HUES48 (cell line): Measurements from ENCODE around the gene IQCH.
"Not testable (repeated sequence)": the region's sequence is repeated elsewhere in the genome, so short reads cannot be mapped to it uniquely, and the experiment has no call there.

Experiments used
- H3K27ac ChIP-seq: one replicate; pipeline ENCODE4 v1.7.0; 2013; ENCODE audit warnings: low read depth, low read length, inconsistent platforms
- H3K27me3 ChIP-seq: 2 replicates; pipeline ENCODE4 v1.6.1; 2013; ENCODE audit warnings: mild to moderate bottlenecking, low read length; ENCODE audit not compliant: control insufficient read depth, insufficient read depth
- H3K36me3 ChIP-seq: 2 replicates; pipeline ENCODE4 v1.6.1; 2013; ENCODE audit warnings: low read length; ENCODE audit not compliant: control insufficient read depth, insufficient read depth
- H3K4me1 ChIP-seq: 2 replicates; pipeline ENCODE4 v1.6.1; 2013; ENCODE audit warnings: mild to moderate bottlenecking, low read length; ENCODE audit not compliant: control insufficient read depth, insufficient read depth
- H3K4me3 ChIP-seq: 2 replicates; pipeline ENCODE4 v1.5.1; 2013; ENCODE audit warnings: mild to moderate bottlenecking, low read depth, low read length
- H3K9ac ChIP-seq: 2 replicates; pipeline ENCODE4 v1.6.1; 2013; ENCODE audit warnings: mild to moderate bottlenecking, low read depth, low read length, moderate library complexity
- H3K9me3 ChIP-seq: 2 replicates; pipeline ENCODE4 v1.6.1; 2013; ENCODE audit warnings: low read length; ENCODE audit not compliant: control insufficient read depth, insufficient read depth

The IQCH gene

DNA sequence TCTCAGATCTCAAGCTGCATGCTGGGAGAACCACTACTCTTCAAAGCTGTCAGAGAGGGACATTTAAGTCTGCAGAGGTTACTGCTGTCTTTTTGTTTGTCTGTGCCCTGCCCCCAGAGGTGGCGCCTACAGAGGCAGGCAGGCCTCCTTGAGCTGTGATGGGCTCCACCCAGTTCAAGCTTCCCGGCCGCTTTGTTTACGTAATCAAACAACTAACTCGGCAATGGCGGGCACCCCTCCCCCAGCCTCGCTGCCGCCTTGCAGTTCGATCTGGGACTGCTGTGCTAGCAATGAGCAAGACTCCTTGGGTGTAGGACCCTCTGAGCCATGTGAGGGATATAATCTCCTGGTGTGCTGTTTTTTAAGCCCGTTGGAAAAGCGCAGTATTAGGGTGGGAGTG is 199.1 kb downstream of the IQCH start:
- not testable (repeated sequence) for H3K27me3 ChIP-seq, H3K4me1 ChIP-seq, H3K36me3 ChIP-seq, H3K27ac ChIP-seq, H3K4me3 ChIP-seq, H3K9me3 ChIP-seq, H3K9ac ChIP-seq

DNA sequence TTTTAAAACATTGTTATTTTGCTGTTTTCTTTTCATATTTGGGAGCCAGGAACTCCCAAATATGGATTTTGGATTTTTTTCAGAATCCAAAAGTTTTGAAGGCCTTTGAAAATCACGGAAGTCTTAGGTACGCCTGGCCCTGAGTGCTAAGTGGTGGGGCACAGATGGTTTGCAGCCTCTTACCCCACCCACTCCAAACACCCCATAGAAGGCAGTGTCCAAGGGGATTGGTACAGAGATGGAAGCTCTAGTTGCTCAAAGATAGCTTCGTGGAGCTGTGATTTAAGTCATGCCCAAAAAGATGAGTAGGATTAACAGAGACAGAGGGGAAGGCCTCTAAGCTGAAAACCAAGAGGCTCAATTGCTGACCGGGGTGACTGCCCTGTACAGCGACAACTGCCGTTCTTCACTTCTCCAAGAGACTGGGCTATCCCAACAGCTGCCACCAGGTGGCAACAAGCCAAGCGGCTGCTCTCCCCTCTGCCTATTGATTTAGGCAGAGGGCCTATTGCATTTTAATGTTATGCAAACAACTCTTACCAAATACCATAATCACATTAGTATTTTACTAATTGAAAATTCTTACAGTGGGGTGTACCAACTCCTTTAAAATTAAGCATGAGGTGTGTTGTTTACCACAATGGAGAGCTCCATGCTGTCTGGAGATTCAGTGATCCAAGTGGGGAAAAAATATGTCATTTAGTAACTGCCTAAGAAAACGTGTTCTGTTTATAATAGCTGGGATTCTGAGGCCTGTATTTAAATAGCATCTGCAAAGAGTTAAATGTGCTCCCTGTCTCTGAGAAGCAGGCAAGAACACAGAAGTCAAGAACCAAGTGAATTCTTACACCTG is 202.3 kb downstream of the IQCH start:
- Histone ChIP-seq H3K9ac (no peak overlapping the region), H3K27me3 (no peaks in the 10 kb centered on the region), H3K4me3 (no peak overlapping the region), H3K27ac (no peak overlapping the region), H3K9me3 (peaks cover 8% of the 10 kb centered on the region), H3K4me1 (peaks cover 6% of the 10 kb centered on the region; the same call in 1 of the 2 replicates), H3K36me3 (no peaks in the 10 kb centered on the region)

DNA sequence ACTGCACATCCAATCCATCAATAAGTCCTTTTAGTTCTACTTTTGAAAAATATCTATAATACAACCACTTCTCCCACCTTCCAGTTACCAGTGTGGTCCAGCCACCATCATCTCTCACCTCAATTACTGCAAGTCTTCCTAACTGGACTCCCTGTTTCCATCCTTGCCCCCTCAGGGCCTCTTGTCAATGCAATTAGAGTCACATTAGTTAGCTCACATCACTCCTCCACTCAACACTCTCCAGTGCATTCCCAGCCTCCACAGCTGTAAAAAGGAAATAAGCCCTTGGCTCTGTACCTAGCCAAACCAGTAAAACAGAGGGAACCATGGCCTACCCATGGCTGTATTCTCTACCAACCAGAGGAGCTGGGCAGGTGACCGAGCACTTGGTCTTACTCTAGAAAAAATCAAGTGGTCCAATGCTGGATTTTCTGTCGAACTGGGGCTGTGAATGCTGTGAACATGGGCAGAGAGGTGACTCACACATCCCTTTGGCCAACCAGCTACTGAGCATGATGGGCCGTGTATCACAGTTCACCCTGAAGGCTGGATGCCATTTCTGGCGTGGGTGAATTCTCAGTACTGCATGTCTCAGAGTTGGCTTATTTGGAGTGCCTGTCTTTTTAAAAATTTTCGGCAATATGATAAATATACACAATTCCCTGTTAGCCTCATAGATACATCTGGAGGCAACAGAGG is 203.9 kb downstream of the IQCH start:
- H3K9ac ChIP-seq, result no peak overlapping the region
- no peaks in the 10 kb centered on the region for H3K36me3 ChIP-seq
- no peaks in the 10 kb centered on the region for H3K27me3 ChIP-seq
- peaks cover 6% of the 10 kb centered on the region; the same call in 1 of the 2 replicates for H3K4me1 ChIP-seq
- no peak overlapping the region for H3K27ac ChIP-seq
- peaks cover 8% of the 10 kb centered on the region for H3K9me3 ChIP-seq
- H3K4me3 ChIP-seq, result no peak overlapping the region

DNA sequence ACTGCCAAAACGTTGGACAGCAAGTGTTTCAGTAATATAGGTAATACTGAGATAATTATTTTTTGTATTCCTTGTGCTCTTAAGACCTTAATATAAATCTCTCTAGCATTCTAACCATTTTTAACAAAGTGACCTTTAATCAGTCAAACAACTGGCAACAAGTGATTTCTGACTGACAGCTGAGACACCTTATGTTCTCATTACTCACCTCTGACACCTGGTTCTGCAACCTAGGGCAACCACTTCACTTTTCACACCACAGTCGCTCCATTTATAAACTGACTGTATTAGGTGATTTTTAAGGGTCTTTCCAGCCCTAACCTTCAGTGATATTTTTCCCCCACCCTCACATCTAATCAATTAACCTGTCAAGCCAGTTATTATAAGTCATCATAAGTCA is 205.9 kb downstream of the IQCH start:
- H3K9ac ChIP-seq, result no peak overlapping the region
- H3K4me1 ChIP-seq, result peaks cover 6% of the 10 kb centered on the region; the same call in 1 of the 2 replicates
- no peak overlapping the region for H3K27ac ChIP-seq
- H3K27me3 ChIP-seq, result no peaks in the 10 kb centered on the region
- H3K4me3 ChIP-seq, result no peak overlapping the region
- no peaks in the 10 kb centered on the region for H3K9me3 ChIP-seq
- H3K36me3 ChIP-seq, result no peaks in the 10 kb centered on the region

DNA sequence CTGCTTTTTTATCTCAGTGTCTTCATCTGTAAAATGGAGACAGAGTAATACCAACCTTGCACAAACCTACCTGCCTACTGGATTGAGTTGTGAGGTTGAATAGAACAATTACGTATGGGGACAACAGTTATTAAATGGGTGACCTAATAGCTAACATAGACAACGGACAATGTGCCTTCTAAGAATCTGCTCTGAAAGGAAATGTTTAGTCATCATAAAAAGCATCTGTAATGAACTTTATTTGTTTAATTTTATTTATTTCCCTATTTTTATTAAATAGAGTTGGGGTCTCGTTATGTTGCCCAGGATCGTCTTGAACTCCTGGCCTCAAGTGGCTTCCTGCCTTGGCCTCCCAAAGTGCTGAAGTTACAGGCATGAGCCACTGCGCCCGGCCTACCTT is 207.1 kb downstream of the IQCH start:
- no peaks in the 10 kb centered on the region for H3K36me3 ChIP-seq
- H3K4me1 ChIP-seq, result peaks cover 6% of the 10 kb centered on the region; the same call in 1 of the 2 replicates
- H3K4me3 ChIP-seq, result no peak overlapping the region
- H3K9ac ChIP-seq, result no peak overlapping the region
- H3K27ac ChIP-seq, result no peak overlapping the region
- H3K27me3 ChIP-seq, result no peaks in the 10 kb centered on the region
- no peaks in the 10 kb centered on the region for H3K9me3 ChIP-seq

DNA sequence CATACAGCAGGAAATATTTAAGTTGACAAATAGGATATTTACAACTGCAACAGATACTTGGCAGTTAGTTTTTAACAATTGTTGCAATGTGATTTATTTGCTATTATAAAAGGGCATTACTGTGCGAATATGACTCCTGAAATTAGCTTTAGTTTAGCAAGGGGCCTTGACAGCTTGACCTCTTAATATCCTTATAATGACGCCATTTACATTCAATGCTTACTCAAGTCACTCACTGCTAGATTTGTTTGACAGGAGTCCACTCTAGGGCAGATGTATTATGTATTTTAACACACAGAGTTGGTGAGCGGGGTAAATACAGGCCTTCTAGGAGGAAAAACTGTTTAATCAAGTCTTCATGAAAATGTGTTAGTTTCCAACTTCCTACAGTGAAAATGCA is 208.3 kb downstream of the IQCH start:
- peaks cover 6% of the 10 kb centered on the region; the same call in 1 of the 2 replicates for H3K4me1 ChIP-seq
- H3K27ac ChIP-seq, result no peak overlapping the region
- no peak overlapping the region for H3K9ac ChIP-seq
- no peaks in the 10 kb centered on the region for H3K27me3 ChIP-seq
- no peaks in the 10 kb centered on the region for H3K9me3 ChIP-seq
- no peak overlapping the region for H3K4me3 ChIP-seq
- H3K36me3 ChIP-seq, result no peaks in the 10 kb centered on the region

DNA sequence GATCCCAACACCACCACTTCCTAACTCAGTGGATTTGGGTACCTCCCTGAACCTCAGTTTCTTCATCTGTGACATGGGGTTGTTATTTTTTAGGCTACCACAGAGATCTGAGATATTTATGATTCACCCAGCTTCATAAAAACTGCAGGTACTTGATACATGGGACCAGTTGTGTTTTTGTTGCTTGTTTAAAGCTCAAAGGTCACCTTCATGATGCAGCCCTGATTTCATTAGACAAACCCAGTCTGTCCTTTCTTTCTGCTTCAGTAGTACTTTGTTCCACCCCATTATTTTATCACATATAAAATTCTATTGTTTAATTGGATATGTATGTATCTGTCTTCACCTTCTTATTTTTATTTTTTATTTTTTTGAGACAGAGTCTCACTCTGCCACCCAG is 208.9 kb downstream of the IQCH start:
- no peak overlapping the region for H3K4me3 ChIP-seq
- H3K36me3 ChIP-seq, result no peaks in the 10 kb centered on the region
- H3K27me3 ChIP-seq, result no peaks in the 10 kb centered on the region
- H3K9me3 ChIP-seq, result no peaks in the 10 kb centered on the region
- peaks cover 6% of the 10 kb centered on the region; the same call in 1 of the 2 replicates for H3K4me1 ChIP-seq
- H3K27ac ChIP-seq, result no peak overlapping the region
- H3K9ac ChIP-seq, result no peak overlapping the region

DNA sequence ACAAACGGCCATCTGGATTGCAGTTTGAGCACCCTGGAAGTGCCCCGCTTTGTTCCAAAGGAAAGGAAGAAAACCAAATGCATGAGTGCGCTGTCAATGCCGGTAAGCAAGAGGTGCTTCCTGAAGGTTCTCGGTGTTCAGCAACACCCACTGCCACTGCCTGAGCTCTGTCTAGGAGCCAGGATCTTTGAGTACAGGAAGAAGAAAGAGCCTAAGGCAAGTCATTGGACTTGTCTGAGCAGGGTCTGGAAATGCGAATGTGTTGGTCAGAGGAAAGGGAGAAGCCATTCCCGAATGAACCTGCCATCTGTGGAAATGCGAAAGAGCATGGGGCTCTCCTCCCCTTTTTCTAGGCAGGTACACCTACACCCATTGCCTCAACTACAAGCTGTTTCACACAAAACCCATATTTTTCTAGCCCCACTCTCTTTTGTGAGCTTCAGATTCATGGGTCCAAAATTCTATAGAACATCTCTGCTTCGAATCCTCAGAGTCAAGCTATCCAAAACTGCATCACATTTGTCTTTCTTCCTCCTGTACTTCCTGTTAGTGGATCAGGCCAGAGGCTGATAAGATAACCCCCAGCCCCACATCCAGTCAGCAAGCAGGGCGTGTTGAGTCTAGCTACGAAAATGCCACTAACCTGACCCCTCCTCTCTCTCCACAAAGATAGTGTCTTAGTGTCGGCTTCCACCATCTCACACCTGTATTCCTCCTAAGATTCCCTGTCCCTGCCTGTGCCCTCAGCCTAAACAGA is 210.8 kb downstream of the IQCH start:
- H3K36me3 ChIP-seq, result no peaks in the 10 kb centered on the region
- no peak overlapping the region for H3K27ac ChIP-seq
- no peak overlapping the region for H3K9ac ChIP-seq
- no peaks in the 10 kb centered on the region for H3K27me3 ChIP-seq
- no peaks in the 10 kb centered on the region for H3K9me3 ChIP-seq
- peaks cover 6% of the 10 kb centered on the region; the same call in 1 of the 2 replicates for H3K4me1 ChIP-seq
- H3K4me3 ChIP-seq, result no peak overlapping the region

DNA sequence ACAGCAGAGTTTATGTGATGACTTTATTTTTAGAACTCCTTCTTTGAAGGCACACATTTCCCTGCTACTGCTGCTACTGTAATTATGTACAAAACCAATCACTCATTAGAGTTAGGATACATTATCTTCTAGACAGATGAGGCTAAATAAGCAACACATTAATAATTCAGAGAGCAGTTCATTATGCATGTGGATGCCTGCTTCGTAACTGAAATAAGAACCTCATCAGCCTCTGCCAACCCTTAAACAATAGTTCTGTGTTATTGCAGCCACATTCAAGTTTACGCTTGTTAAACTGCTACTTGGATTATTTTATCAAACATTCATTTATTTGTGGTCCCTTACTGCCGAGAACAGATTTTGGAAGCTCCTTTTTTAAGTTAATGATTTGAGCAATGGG is 213.8 kb downstream of the IQCH start:
- Histone ChIP-seq H3K4me3 (no peak overlapping the region), H3K36me3 (no peaks in the 10 kb centered on the region), H3K9me3 (no peaks in the 10 kb centered on the region), H3K27ac (no peak overlapping the region), H3K27me3 (no peaks in the 10 kb centered on the region), H3K4me1 (no peaks in the 10 kb centered on the region), H3K9ac (no peak overlapping the region)

DNA sequence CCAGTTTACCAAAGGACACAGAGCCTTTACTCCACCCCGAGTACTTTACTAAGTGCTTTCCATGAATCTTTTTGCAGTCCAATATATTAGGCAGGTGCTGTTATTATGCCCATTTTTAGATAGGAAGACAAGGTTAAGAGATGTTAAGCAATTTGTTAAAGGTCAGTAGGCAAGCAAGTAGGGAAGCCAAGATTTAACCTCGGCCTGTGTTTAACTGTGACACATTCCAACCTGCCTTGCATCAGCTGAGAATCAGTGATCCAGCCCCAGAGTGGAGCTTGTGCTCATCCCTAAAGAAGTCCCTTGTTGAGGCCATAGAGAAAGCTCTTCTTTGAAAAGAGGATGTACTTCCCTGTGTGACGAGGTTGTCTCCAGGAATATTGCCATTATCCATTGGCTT is 215.1 kb downstream of the IQCH start:
- Histone ChIP-seq H3K9ac (no peak overlapping the region), H3K4me1 (no peaks in the 10 kb centered on the region), H3K9me3 (no peaks in the 10 kb centered on the region), H3K27me3 (no peaks in the 10 kb centered on the region), H3K4me3 (no peak overlapping the region), H3K27ac (no peak overlapping the region), H3K36me3 (no peaks in the 10 kb centered on the region)

DNA sequence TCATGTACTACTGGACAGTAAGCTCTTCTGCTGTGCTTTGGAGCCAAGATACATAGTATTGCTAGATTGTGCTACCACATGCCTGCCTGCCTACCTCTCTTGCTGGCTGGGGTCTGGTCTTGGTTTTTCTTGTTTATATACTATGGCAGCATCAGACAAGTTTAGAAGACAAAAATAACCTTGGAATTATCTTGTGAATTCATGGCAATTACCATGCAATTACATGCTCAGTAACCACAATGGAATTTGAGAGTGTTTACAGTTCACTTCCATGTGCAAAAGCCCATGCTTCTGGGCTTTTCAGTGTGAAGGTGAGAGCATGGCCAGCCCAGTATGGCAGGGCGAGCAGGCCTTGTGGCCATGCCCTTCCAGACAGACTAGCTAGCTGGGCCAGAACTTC is 218.4 kb downstream of the IQCH start:
- Histone ChIP-seq H3K4me1 (no peaks in the 10 kb centered on the region), H3K27me3 (no peaks in the 10 kb centered on the region), H3K9ac (no peak overlapping the region), H3K27ac (no peak overlapping the region), H3K9me3 (no peaks in the 10 kb centered on the region), H3K4me3 (no peak overlapping the region), H3K36me3 (no peaks in the 10 kb centered on the region)
